ENCODE results near the gene CD28.

The CD28 gene

GRCh38 chr2:203706403-203706802 lies at the start of gene CD28:
TSS of gene CD28 (plus strand) at chr2:203706639. CDS start at chr2:203706697, 58 bp downstream.
- DNase-seq = no peak

GRCh38 chr2:203659331-203660049 lies 46.9 kb upstream of the CD28 start:
- no peak for DNase-seq

- no peak for DNase-seq
Measured at GRCh38 chr2:203660465-203660864, 46.0 kb upstream of the CD28 start.

DNA sequence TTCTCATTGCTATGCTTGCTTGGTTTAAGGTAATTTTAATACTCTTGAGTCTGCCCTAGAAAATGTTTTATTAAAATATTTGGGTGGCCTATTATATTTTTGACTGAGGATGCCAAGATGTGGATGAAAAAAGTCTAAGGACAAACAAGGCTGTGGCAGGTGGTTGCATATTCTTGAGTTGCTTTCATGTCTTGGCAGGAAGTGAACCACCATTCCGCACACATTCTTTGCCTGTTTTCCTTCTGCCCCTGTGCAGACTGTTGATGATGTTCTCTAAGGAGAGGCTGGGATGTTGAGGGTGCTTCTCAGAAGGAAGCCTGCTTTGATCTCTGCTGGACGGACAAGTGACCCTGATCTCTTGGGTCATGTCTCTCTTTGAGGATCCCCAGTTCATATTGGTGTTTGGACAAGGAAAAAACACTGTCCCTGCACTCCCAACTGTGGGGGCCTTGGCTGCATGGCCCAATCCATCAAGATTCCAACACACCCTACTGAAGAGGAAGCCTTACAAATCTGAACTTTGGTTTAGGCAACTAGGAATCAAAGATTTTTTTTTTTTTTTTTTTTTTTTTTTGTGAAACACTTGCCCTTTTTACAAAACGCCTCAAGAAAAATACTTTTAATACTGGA lies 45.0 kb upstream of the CD28 start:
- no peak for DNase-seq

DNA sequence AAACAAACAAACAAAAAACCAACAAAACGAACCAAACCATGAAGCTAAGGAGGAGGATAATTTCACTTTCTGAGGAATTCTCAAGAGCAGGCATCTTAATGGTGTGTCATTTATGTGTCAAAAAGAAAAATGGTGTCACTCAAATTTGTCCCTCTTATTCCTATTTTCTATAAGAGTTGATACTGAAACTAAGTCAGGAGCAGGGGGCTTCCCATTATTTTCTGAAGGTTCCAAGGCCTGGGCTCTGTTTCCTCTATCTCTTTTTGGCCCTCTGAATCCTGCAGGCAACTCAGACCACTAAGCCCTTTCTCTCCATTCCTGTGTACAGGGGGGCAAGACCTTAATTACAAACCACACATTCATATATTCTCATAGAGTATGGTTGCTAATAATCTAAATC lies 44.0 kb upstream of the CD28 start:
- DNase-seq = no peak

- no peak for DNase-seq
Measured at GRCh38 chr2:203662951-203663350, 43.5 kb upstream of the CD28 start.

GRCh38 chr2:203664029-203664755 lies 42.2 kb upstream of the CD28 start:
- no peak for DNase-seq

GRCh38 chr2:203667838-203668237 lies 38.6 kb upstream of the CD28 start:
- no peak for DNase-seq

GRCh38 chr2:203669820-203670219 lies 36.6 kb upstream of the CD28 start:
- DNase-seq = no peak

- no peak for DNase-seq
Measured at GRCh38 chr2:203670939-203671338, 35.5 kb upstream of the CD28 start.

GRCh38 chr2:203671876-203672275 lies 34.6 kb upstream of the CD28 start:
- no peak for DNase-seq

DNA sequence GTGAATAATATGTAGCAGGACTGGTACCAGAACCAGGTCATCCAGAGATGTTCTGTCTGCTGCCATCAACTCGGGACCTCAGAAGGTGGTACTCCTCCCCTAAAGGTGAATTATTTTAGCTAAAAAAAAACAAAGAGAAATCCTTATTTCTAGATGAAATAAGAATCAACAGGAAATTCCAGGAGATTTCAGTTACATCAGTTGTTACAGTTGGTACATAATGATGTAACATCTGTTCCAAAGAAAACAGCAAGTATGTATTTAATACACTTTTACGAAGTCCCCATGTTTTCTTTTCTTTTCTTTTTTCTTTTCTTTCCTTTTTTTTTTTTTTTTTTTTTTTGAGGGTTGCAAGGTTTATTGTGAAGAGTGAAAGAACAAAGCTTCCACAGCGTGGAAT lies 33.6 kb upstream of the CD28 start:
- DNase-seq = no peak

- DNase-seq = no peak
Measured at GRCh38 chr2:203673933-203674332, 32.5 kb upstream of the CD28 start.

- no peak for DNase-seq
Measured at GRCh38 chr2:203675086-203675485, 31.4 kb upstream of the CD28 start.

DNA sequence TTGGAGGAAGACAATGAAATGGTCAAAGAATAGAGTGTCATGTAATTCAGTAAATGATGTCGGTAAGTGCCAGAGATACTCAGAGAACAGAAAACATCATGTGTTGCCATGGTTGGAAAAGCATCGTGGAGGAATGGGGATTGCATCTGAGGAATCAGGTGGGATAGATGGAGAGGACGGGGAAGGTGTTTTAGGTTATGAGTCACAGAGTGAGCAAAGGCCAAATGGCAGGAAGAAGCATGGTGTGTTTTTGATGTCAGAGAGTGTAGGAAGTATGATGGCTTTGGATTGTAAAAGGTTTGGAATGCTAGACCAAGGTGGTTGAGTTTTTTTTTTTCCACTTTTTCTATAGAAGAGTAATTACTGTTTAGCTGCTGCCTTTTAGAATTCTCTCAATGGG lies 27.5 kb upstream of the CD28 start:
- DNase-seq = no peak

DNA sequence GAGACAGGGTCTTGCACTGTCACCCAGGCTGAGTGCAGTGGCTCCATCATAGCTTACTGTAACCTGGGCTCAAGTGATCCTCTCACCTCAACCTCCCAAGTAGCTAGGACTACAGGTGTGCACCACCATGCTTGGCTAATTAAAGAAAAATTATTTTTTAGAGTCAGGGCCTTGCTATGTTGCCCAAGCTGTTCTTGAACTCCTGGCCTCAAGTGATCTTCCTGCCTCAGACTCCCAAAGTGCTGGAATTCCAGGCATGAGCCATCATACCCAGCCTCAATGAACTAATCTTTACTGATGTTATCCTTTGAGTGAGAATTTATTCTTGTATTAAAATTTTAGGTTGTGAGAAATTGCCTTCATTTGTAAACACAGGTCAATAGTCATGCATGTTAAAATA lies 27.0 kb upstream of the CD28 start:
- no peak for DNase-seq

DNA sequence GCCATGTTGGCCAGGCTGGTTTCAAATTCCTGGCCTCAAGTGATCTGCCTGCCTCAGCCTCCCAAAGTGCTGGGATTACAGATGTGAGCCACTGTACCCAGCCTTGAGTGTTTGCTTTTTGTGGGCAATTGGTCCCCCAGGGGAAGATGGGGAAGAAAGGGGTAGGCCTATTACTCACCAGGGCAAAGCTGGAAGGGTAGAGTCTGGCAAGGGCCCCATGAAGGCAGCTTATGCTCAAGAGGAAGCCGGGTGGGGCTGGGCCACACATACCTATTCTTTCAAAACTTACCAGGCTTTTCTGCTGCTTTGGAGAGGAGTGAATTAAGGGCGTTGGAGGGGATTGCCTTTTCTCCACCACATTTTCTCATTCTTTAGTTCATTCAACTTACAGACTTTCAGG lies 24.5 kb upstream of the CD28 start:
- no peak for DNase-seq

- DNase-seq = no peak
Measured at GRCh38 chr2:203682688-203683130, 23.7 kb upstream of the CD28 start.

DNA sequence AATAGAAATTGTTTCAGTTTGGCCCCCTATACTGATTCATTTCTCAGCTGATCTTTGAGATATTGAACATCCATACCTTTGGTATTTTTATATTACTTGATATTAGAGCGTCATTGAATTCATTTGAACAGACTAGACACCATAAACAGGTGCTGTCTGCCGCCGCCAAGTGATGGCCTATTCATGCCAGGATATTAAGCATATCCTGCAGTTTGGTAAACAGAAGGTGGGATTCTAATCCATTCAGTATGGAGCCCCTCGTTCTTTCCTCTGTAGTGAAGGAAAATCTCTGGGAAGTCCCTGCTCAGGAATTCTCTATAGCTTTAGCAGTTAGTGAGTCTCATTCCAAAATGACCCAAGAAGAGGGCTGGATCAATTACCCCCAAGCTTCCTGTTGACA lies 23.0 kb upstream of the CD28 start:
- no peak for DNase-seq

- DNase-seq = no peak
Measured at GRCh38 chr2:203683932-203684556, 22.4 kb upstream of the CD28 start.

- DNase-seq = no peak
Measured at GRCh38 chr2:203685081-203685621, 21.3 kb upstream of the CD28 start.

DNA sequence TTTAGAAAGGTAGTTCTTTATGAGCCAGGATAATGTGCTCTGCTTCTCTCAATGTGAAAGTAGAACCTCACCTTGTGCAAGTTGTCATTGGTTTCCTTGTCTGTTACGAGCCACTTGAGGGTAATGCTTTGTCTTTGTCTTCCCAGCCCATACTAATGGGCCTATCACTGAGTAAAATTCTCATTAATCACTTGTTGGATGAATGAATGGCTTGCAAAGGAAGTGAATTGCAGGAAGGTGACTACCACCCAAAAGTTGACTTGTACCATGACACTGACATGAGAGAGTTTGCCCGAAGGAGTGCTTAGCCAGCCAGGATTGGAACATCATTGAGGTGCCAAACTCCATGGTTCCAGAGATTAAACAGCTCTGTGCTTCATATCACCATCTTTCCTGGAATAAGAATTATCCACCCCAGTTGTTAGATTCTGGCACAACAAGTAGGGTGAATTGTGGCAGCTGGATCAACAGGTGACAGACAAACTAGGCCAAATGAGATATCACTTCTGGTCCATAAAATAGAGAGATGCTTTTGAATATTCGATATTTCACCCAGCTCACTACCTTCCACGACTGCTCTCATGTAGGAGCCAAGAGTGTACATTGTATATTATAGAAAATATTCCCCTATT lies 20.5 kb upstream of the CD28 start:
- DNase-seq = no peak

- DNase-seq = no peak
Measured at GRCh38 chr2:203687165-203687564, 19.3 kb upstream of the CD28 start.

All from GF-D8 (cell line).